GM12878 (cell line): Measurements from ENCODE around the gene NSMCE1.

Experiments
- ATF2 ChIP-seq: IDR thresholded peaks from 2 replicates; pipeline ENCODE4 v1.6.1; 2012; ENCODE audit warnings: low read length, inconsistent platforms
- CTCF ChIP-seq, 3 experiments: IDR thresholded peaks in 2 of 3; conservative IDR thresholded peaks in 1 of 3; 2 replicates each; pipeline ENCODE4 v1.5.1; 2011; ENCODE audit warnings: low read depth in 3 of 3, low read length in 3 of 3, mild to moderate bottlenecking in 3 of 3, control low read depth in 2 of 3, moderate library complexity in 2 of 3, inconsistent platforms in 1 of 3, mixed read lengths in 1 of 3; ENCODE audit not compliant: control insufficient read depth in 2 of 3, insufficient read depth in 1 of 3; ENCODE audit errors: extremely low read depth in 1 of 3
- CUX1 ChIP-seq: IDR thresholded peaks from 2 replicates; pipeline ENCODE4 v1.6.1; 2012; ENCODE audit warnings: improper control_type of control experiment, low read depth, low read length; ENCODE audit not compliant: insufficient replicate concordance
- E2F8 ChIP-seq: fragments of 450-650 bp; IDR thresholded peaks from 2 replicates; pipeline ENCODE4 v1.6.1; 2018; ENCODE audit warnings: mild to moderate bottlenecking, low read depth, moderate library complexity; ENCODE audit not compliant: partially characterized antibody
- GABPA ChIP-seq: IDR thresholded peaks from 2 replicates; pipeline ENCODE4 v1.6.1; 2014; ENCODE audit warnings: antibody characterized with exemption, low read depth, mild to moderate bottlenecking, inconsistent platforms
- JUND ChIP-seq: IDR thresholded peaks from 2 replicates; pipeline ENCODE4 v1.6.1; 2012; ENCODE audit warnings: low read depth, mild to moderate bottlenecking, low read length, improper control_type of control experiment, moderate library complexity
- KDM1A ChIP-seq: fragments of 200-600 bp; sonication (generic); IDR thresholded peaks from 2 replicates; pipeline ENCODE4 v1.6.1; 2016; ENCODE audit warnings: borderline replicate concordance
- MAX ChIP-seq: IDR thresholded peaks from 2 replicates; pipeline ENCODE4 v1.6.1; 2012; ENCODE audit warnings: low read depth, low read length, improper control_type of control experiment
- NFIC ChIP-seq: IDR thresholded peaks from 2 replicates; pipeline ENCODE4 v1.6.1; 2012; ENCODE audit warnings: low read depth, mild to moderate bottlenecking, inconsistent platforms, low read length, moderate library complexity
- NR2C2 ChIP-seq: IDR thresholded peaks from 2 replicates; pipeline ENCODE4 v1.6.1; 2011; ENCODE audit warnings: borderline replicate concordance, low read depth; ENCODE audit not compliant: control insufficient read depth, insufficient read length
- POLR2A ChIP-seq: IDR thresholded peaks from 2 replicates; pipeline ENCODE4 v1.6.1; 2011; ENCODE audit warnings: low read depth, mild to moderate bottlenecking, low read length
- USF2 ChIP-seq: IDR thresholded peaks from 2 replicates; pipeline ENCODE4 v1.6.1; 2011; ENCODE audit warnings: low read depth, low read length, improper control_type of control experiment, borderline replicate concordance
- ZNF274 ChIP-seq: IDR thresholded peaks from one replicate; pipeline ENCODE4 v1.8.0; 2011; ENCODE audit not compliant: insufficient read length, insufficient read depth
- ZNF592 ChIP-seq: fragments of 450-650 bp; IDR thresholded peaks from 2 replicates; pipeline ENCODE4 v1.6.1; 2017; ENCODE audit warnings: mild to moderate bottlenecking, moderate library complexity

- TF ChIP-seq KDM1A = no peak
- TF ChIP-seq E2F8 = no peak
- TF ChIP-seq CTCF (IDR thresholded peaks at IDR 0.05 in 2 of 3, conservative IDR thresholded peaks at IDR 0.05 in 1 of 3; ENCODE audit: control insufficient read depth in 2 of 3, extremely low read depth in 1 of 3, insufficient read depth in 1 of 3, low read depth in 3 of 3, low read length in 3 of 3) = no peak
- TF ChIP-seq JUND = no peak
- no peak for TF ChIP-seq POLR2A
- no peak for TF ChIP-seq ZNF592
- no peak for TF ChIP-seq NFIC
- no peak for TF ChIP-seq GABPA
- no peak for TF ChIP-seq NR2C2
- TF ChIP-seq ZNF274 = no peak
- no peak for TF ChIP-seq USF2
- TF ChIP-seq MAX = no peak
- no peak for TF ChIP-seq ATF2
- no peak for TF ChIP-seq CUX1
Observed at GRCh38 chr16:27298132-27298531, 29.6 kb upstream of the NSMCE1 start.
